HepG2 (cell line): ENCODE results near the gene RABGAP1L. TPM values are rescaled to one million over a fixed set of nuclear protein-coding genes. Genes with fewer than 3 reads are reported as not detected.

Source experiments
- FOXC1 ChIP-seq: sonication (generic); formaldehyde crosslinking; IDR thresholded peaks from 2 replicates; pipeline ENCODE4 v1.8.0; 2022; ENCODE audit warnings: mild to moderate bottlenecking, missing genetic modification reagents, borderline replicate concordance
- GATA4 ChIP-seq: sonication (generic); IDR thresholded peaks from 2 replicates; pipeline ENCODE4 v1.6.1; 2016; ENCODE audit warnings: antibody characterized with exemption, low read depth, borderline replicate concordance
- HIVEP1 ChIP-seq: sonication (generic); formaldehyde crosslinking; IDR thresholded peaks from 2 replicates; pipeline ENCODE4 v1.4.0; 2020; ENCODE audit warnings: mild to moderate bottlenecking, missing genetic modification reagents
- TBX3 ChIP-seq: fragments of 450-650 bp; IDR thresholded peaks from 2 replicates; pipeline ENCODE4 v1.6.1; 2017; ENCODE audit warnings: antibody characterized with exemption, mild to moderate bottlenecking, inconsistent platforms, borderline replicate concordance
- THAP11 ChIP-seq: IDR thresholded peaks from 2 replicates; pipeline ENCODE4 v1.6.1; 2016; ENCODE audit warnings: missing biosample characterization, missing genetic modification reagents
- ZBTB38 ChIP-seq: sonication (generic); formaldehyde crosslinking; IDR thresholded peaks from 2 replicates; pipeline ENCODE4 v1.5.1; 2020; ENCODE audit warnings: mild to moderate bottlenecking, missing genetic modification reagents
- ZMAT3 ChIP-seq: sonication (generic); formaldehyde crosslinking; conservative IDR thresholded peaks from 2 replicates; pipeline ENCODE4 v1.7.0; 2021; ENCODE audit warnings: missing genetic modification reagents
- ZNF225 ChIP-seq: sonication (generic); formaldehyde crosslinking; IDR thresholded peaks from 2 replicates; pipeline ENCODE4 v1.4.0; 2020; ENCODE audit warnings: mild to moderate bottlenecking, missing genetic modification reagents
- ZNF253 ChIP-seq: sonication (generic); formaldehyde crosslinking; IDR thresholded peaks from 2 replicates; pipeline ENCODE4 v1.8.0; 2022; ENCODE audit warnings: mild to moderate bottlenecking, missing genetic modification reagents, borderline replicate concordance
- polyA plus RNA-seq, 8 experiments: library from polyadenylated mRNA; depleted of rRNA in 3 of 8; stranded (reverse) in 7 of 8; unstranded in 1 of 8; fragments of >200 nt; fragmentation: Illumina TruSeq in 4 of 8; extraction: Trizol in 4 of 8; gene quantifications; 2 replicates each; pipeline versions ENCODE4 v1.2.1 to v1.2.3, GENCODE V29; 2011 to 2016; ENCODE audit warnings: low read depth in 4 of 8, missing spikeins in 1 of 8, mixed read lengths in 1 of 8; ENCODE audit not compliant: insufficient read depth in 1 of 8
- total RNA-seq, 5 experiments: library from RNA; depleted of rRNA; stranded (reverse); fragments of >200 nt; fragmentation: Illumina TruSeq; extraction: Trizol; gene quantifications; 2 replicates each; pipeline ENCODE4 v1.2.3, GENCODE V29; 2016; ENCODE audit warnings: low read depth in 1 of 5
- TF ChIP-seq, protein P1 (sequence below): IDR thresholded peaks from 2 replicates; pipeline ENCODE4 v1.6.1; 2012; ENCODE audit warnings: inconsistent platforms
- TF ChIP-seq, protein P2 (sequence below): sonication (generic); formaldehyde crosslinking; IDR thresholded peaks from 2 replicates; pipeline ENCODE4 v1.8.0; 2022; ENCODE audit warnings: missing genetic modification reagents, mild to moderate bottlenecking, moderate library complexity, borderline replicate concordance
- TF ChIP-seq, protein P3 (sequence below): sonication (generic); formaldehyde crosslinking; IDR thresholded peaks from 2 replicates; pipeline ENCODE4 v1.9.0; 2021; ENCODE audit warnings: missing genetic modification reagents, borderline replicate concordance
- TF ChIP-seq, protein P4 (sequence below): sonication (generic); formaldehyde crosslinking; IDR thresholded peaks from 2 replicates; pipeline ENCODE4 v1.5.0; 2020; ENCODE audit warnings: mild to moderate bottlenecking, missing genetic modification reagents, borderline replicate concordance

The RABGAP1L gene
- total and polyA plus RNA-seq, 2 of the 13 experiments (the other 11 are each of a cell fraction or from before 2014, with no cell fraction given), result 7.9 to 22.6 TPM

DNA sequence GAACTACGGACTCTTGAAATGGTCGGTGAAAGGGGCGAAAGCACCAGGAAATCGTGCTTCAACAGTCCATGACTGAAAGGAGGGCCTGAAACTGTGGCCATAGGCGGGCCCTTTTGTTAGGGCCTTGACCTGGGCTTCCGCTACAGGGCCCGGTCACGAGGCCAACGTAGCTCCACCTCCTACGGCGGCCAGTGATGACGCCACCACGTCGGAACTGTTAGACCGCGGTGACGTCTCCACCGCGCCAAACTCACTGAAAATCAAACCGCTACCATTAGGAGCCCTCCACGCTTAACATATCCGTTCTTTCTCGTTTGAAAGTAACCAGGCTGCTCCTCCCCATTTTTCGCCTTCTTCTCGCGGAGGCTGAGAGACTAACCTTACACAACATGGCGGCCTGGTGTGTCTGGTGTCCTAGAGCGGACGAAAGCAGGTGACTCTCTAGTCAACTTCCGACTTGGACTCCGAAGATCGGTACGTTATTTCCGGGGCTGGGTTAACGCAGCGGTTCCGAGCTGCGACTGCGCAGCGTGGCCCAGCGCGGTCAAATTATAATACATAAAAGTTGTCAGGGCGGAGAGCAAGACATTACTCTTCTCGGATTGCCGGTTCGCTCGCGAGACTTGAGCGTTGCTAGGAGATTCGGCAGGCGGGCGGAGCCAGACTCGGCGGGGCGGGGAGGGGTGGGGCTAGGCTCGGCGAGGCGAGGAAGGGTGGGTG is 840.1 kb downstream of the RABGAP1L start (continued):
- TF ChIP-seq ZMAT3 (CRISPR knock-in tag), result 0 out of 2 replicates have a peak, but pooled peaks have one; percentile 10
- peak; percentile 44; the same call in 1 of the 2 replicates for TF ChIP-seq ZNF225 (CRISPR knock-in tag)
- peak; percentile 28 for TF ChIP-seq ZBTB38 (CRISPR knock-in tag)
- TF ChIP-seq, protein P1, sequence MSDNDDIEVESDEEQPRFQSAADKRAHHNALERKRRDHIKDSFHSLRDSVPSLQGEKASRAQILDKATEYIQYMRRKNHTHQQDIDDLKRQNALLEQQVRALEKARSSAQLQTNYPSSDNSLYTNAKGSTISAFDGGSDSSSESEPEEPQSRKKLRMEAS, result peak; percentile 87
- 0 out of 2 replicates have a peak, but pooled peaks have one; percentile 13 for TF ChIP-seq FOXC1 (CRISPR knock-in tag)
- TF ChIP-seq, protein P2, sequence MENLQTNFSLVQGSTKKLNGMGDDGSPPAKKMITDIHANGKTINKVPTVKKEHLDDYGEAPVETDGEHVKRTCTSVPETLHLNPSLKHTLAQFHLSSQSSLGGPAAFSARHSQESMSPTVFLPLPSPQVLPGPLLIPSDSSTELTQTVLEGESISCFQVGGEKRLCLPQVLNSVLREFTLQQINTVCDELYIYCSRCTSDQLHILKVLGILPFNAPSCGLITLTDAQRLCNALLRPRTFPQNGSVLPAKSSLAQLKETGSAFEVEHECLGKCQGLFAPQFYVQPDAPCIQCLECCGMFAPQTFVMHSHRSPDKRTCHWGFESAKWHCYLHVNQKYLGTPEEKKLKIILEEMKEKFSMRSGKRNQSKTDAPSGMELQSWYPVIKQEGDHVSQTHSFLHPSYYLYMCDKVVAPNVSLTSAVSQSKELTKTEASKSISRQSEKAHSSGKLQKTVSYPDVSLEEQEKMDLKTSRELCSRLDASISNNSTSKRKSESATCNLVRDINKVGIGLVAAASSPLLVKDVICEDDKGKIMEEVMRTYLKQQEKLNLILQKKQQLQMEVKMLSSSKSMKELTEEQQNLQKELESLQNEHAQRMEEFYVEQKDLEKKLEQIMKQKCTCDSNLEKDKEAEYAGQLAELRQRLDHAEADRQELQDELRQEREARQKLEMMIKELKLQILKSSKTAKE, result 0 out of 2 replicates have a peak, but pooled peaks have one; percentile 24
- TF ChIP-seq, protein P3, sequence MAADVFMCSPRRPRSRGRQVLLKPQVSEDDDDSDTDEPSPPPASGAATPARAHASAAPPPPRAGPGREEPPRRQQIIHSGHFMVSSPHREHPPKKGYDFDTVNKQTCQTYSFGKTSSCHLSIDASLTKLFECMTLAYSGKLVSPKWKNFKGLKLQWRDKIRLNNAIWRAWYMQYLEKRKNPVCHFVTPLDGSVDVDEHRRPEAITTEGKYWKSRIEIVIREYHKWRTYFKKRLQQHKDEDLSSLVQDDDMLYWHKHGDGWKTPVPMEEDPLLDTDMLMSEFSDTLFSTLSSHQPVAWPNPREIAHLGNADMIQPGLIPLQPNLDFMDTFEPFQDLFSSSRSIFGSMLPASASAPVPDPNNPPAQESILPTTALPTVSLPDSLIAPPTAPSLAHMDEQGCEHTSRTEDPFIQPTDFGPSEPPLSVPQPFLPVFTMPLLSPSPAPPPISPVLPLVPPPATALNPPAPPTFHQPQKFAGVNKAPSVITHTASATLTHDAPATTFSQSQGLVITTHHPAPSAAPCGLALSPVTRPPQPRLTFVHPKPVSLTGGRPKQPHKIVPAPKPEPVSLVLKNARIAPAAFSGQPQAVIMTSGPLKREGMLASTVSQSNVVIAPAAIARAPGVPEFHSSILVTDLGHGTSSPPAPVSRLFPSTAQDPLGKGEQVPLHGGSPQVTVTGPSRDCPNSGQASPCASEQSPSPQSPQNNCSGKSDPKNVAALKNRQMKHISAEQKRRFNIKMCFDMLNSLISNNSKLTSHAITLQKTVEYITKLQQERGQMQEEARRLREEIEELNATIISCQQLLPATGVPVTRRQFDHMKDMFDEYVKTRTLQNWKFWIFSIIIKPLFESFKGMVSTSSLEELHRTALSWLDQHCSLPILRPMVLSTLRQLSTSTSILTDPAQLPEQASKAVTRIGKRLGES (CRISPR knock-in tag), result no peak
- TF ChIP-seq TBX3, result 0 out of 2 replicates have a peak, but pooled peaks have one; percentile 20
- TF ChIP-seq ZNF253 (CRISPR knock-in tag), result no peak
- TF ChIP-seq HIVEP1 (CRISPR knock-in tag), result peak; percentile 33; the same call in 1 of the 2 replicates
- TF ChIP-seq GATA4, result peak; percentile 51; the same call in 1 of the 2 replicates
- TF ChIP-seq, protein P4, sequence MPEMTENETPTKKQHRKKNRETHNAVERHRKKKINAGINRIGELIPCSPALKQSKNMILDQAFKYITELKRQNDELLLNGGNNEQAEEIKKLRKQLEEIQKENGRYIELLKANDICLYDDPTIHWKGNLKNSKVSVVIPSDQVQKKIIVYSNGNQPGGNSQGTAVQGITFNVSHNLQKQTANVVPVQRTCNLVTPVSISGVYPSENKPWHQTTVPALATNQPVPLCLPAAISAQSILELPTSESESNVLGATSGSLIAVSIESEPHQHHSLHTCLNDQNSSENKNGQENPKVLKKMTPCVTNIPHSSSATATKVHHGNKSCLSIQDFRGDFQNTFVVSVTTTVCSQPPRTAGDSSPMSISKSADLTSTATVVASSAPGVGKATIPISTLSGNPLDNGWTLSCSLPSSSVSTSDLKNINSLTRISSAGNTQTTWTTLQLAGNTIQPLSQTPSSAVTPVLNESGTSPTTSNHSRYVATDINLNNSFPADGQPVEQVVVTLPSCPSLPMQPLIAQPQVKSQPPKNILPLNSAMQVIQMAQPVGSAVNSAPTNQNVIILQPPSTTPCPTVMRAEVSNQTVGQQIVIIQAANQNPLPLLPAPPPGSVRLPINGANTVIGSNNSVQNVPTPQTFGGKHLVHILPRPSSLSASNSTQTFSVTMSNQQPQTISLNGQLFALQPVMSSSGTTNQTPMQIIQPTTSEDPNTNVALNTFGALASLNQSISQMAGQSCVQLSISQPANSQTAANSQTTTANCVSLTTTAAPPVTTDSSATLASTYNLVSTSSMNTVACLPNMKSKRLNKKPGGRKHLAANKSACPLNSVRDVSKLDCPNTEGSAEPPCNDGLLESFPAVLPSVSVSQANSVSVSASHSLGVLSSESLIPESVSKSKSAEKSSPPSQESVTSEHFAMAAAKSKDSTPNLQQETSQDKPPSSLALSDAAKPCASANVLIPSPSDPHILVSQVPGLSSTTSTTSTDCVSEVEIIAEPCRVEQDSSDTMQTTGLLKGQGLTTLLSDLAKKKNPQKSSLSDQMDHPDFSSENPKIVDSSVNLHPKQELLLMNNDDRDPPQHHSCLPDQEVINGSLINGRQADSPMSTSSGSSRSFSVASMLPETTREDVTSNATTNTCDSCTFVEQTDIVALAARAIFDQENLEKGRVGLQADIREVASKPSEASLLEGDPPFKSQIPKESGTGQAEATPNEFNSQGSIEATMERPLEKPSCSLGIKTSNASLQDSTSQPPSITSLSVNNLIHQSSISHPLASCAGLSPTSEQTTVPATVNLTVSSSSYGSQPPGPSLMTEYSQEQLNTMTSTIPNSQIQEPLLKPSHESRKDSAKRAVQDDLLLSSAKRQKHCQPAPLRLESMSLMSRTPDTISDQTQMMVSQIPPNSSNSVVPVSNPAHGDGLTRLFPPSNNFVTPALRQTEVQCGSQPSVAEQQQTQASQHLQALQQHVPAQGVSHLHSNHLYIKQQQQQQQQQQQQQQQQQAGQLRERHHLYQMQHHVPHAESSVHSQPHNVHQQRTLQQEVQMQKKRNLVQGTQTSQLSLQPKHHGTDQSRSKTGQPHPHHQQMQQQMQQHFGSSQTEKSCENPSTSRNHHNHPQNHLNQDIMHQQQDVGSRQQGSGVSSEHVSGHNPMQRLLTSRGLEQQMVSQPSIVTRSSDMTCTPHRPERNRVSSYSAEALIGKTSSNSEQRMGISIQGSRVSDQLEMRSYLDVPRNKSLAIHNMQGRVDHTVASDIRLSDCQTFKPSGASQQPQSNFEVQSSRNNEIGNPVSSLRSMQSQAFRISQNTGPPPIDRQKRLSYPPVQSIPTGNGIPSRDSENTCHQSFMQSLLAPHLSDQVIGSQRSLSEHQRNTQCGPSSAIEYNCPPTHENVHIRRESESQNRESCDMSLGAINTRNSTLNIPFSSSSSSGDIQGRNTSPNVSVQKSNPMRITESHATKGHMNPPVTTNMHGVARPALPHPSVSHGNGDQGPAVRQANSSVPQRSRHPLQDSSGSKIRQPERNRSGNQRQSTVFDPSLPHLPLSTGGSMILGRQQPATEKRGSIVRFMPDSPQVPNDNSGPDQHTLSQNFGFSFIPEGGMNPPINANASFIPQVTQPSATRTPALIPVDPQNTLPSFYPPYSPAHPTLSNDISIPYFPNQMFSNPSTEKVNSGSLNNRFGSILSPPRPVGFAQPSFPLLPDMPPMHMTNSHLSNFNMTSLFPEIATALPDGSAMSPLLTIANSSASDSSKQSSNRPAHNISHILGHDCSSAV (CRISPR knock-in tag), result 0 out of 2 replicates have a peak, but pooled peaks have one; percentile 67
- TF ChIP-seq THAP11, result peak; percentile 96
